ENCODE results near the gene KRT7. TPM values are rescaled to one million over a fixed set of nuclear protein-coding genes. Genes with fewer than 3 reads are reported as not detected.

The KRT7 gene
- total RNA-seq, 1 donor from 2014 or later: 19.2 TPM

DNA sequence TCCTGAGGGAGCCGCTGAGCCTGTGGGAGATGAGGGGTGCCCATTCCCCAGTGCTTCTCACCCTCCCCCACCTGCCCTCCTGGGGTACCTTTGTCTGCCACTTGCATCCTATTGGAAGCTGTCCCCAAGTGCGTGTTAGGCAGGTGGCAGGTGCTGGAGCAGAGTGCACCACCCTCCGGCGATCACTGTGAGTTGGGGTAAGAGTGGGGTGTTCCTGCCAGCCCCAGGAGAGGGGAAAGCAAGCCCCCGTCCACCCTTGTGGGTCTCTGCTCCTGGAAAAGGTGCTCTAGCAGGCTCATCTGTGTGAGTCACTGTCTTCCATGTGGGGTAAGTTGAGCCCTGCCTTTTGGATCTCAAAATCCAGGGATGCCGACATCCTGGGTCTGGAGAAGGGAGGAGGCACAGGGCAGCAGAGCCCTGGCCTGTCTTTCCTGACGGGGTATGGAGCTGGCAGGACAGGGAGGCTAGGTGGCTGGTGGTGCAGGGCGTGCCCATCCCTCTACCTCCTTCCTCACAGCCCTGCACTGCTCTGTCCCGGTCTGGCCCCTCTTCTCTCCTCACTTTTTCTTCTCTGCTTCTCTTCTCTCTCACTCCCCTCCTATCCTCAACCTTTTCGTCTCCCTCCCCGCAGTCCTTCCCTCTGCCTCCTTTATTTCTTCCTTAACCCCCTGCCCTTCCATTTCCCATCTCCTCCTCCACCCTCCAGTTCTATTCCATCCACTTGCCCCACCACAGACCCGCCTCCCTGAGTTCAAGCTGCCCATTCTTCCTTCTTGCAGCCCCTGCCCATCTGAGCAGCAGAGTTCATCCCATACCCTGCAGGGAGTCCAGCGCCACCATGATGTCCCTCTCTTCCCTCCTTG lies 20.1 kb upstream of the KRT7 start:
- no peak for DNase-seq

- peak; percentile 93 for DNase-seq
Observed at GRCh38 chr12:52213564-52214420, 19.3 kb upstream of the KRT7 start.

GRCh38 chr12:52214421-52214802 lies 18.6 kb upstream of the KRT7 start:
- no peak for DNase-seq

DNA sequence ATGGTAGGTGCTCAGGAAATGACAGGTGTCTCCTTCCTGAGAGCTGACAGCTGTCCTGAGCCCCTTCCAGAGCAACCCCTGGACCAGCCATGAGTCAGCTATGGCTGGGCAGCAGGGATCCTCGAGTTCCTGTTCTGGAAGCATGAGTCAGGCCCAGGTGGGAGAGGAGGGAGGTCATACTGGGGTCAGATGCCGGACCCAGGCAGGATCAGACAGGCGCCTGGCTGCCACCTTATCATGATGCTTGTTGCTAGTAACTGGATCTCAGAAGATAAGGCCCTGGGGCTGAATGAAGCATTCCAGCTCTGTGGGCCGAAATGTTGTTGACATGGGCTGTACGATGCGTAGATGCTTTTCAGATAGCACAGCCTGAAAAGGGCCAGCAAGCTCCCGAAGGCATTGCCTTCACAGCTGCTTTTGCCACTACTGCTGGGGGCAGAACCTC lies 17.4 kb upstream of the KRT7 start:
- peak; percentile 94 for DNase-seq

- DNase-seq: peak; percentile 56
Observed at GRCh38 chr12:52216100-52216499, 16.9 kb upstream of the KRT7 start.

DNA sequence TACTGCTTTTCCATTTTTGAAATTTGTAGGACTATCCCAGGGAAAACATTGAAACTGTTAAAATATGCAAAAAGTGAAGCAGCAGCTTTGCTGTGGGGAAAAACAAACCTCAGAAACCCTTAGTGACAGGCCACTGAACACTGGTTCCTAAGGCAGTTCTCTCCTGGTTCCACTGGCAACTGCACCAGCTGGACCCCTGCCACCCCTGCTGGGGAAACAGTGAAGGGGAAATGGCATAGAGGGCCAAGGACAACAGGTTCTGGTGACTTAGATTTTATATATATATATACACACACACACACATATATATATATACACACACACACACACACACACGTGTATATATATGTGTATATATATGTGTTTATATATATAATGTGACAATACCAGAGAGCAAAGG lies 16.2 kb upstream of the KRT7 start:
- DNase-seq: no peak

- DNase-seq: peak; percentile 49
Observed at GRCh38 chr12:52217223-52217622, 15.8 kb upstream of the KRT7 start.

GRCh38 chr12:52218001-52218400 lies 15.0 kb upstream of the KRT7 start:
- no peak for DNase-seq

- DNase-seq: no peak
Observed at GRCh38 chr12:52220477-52220876, 12.6 kb upstream of the KRT7 start.

DNA sequence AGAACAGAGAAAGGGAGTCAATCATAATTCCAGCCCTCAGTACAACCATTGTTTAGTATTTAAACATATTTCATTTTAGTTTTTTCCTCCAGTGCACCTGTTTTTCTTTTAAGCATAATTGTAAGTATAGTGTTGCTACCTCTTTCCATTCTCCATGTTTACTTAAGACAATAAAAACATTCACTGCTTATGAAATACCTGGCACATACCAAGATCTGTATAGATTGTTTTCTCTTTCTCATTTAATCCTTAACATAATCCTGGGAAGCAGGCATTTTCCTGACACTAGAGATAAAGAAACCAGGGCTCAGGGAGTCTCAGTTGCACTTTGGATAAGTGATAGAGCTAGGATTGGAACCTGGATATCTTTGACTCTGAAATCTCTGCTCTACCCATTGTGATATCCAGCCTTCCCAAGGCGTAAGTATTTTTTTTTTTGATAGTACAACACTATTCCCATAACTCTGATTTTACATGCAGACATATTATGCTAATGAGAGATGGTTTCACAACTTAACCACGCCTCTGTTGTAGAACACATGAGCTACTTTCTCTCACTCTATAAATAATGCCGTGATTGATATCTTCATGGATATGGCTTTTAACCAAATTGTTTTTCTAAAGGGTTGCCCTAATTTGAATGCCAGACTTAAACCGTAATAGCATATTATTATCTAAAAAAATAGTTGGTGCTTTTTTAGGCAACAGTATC lies 11.8 kb upstream of the KRT7 start:
- no peak for DNase-seq

DNA sequence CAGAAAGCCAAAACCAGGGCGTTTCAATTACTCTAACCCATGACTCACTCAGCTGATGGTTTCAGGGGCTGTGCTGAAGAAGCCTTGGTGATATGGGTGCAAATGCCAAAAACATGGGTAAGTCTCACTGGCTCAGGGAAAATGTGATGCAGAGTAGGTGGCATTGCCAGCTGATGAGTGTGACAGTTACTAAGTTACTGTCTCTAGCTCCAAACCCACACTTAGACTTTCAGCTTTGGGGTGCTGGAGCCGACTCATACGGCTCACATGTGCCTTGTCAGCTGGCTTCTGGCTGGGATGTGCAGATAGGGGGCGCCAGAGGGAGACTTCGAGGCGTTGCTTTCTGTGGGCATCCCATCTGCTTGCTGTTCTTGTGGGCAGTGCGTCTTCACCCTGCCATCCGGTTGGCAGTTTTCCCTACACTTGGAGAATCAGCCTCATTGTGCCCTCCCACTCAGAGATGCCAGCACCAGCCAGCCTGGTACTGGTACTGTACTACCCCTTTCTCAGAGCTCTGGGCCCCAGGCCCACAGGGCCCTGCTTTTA lies 11.1 kb upstream of the KRT7 start:
- peak; percentile 59 for DNase-seq

DNA sequence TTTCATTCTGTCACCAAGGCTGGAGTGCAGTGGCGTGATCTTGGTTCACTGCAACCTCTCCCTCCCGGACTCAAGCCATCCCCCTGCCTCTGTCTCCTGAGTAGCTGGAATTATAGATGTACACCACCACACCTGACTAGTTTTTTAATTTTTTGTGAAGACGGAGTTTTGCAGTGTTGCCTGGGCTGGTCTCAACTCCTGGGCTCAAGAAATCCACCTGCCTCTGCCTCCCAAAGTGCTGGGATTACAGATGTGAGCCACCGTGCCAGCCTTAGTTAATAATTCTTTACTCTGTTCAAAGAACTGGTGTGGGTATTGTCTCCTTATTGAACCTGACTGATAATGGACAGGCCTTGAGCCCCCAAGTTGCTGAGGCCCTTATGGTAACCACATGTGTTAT lies 10.4 kb upstream of the KRT7 start:
- DNase-seq: no peak

- DNase-seq: no peak
Observed at GRCh38 chr12:52223406-52224039, 9.5 kb upstream of the KRT7 start.

DNA sequence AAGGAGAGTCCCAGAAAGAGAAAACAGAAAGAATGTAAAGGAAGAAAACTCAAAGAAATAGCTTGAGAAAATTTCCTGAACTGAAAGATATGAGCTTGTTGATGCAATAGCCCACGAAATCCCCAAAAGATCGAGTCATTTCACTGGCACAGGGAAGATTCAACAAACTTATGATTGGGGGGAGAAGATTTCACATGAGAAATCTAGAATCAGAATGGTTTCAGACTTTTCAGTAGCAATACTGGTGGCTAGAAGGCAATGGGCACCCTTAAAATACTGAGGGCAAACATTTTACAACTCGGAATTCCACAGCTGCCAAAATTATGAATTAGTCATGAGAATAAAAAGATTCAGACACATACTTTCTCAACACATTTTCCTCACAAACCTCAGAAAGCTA lies 8.9 kb upstream of the KRT7 start:
- DNase-seq: no peak

DNA sequence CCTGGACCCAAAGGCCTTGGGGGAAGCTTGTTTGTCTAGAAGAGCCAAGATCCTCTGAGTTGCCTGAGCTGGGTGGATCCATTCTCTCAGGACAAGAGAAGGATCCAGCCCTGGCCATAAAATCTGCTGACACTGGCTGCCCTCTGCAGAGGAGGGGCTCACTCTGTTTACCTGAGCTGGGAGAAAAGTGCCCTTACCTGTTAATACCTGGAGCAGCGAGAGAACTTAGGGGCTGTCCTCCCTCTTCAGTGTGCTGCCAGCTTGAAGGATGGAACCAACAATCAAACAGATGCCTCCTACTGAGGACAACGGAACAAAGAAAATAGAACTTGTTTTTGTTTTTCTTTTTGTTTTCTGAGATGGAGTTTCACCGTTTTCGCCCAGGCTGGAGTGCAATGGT lies 7.3 kb upstream of the KRT7 start:
- DNase-seq: no peak

DNA sequence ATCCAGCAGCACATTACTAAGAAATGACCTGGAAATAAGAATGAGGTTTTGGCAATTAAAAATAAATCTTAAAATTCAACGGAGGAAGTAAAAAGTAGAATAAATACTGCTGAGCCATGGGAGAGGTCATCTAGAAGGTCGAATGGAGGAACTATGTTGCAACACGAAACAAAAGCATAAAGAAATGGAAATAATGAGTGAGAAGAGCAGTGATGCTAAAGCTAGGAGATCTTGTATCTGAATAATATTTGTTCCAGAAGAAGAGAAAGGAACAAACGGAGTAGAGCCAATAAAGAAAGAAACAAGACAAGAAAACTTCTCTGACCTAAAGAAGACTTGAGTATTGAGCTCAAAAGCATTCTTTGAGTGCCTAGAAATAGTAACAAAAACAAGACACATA lies 6.6 kb upstream of the KRT7 start:
- no peak for DNase-seq

DNA sequence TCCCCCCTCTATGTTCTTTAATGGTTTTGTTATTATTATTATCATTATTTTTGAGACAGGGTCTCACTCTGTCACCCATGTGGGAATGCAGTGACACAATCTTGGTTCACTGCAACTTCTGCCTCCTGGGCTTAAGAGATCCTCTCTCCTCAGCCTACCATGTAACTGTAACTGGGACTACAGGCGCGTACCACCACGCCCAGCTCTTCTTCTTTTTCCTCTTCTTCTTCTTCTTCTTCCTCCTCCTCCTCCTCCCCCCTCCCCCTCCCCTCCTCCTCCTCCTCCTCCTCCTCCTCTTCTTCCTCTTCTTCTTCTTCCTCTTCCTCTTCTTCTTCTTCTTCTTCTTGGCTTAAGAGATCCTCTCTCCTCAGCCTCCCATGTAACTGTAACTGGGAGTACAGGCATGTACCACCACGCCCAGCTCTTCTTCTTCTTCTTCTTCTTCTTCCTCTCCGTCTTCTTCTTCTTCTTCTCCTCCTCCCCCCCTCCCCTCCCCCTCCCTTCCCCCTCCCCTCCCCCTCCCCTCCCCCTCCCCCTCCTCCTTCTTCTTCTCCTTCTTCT lies 5.4 kb upstream of the KRT7 start:
- DNase-seq: no peak

- no peak for DNase-seq
Observed at GRCh38 chr12:52228366-52228765, 4.7 kb upstream of the KRT7 start.

DNA sequence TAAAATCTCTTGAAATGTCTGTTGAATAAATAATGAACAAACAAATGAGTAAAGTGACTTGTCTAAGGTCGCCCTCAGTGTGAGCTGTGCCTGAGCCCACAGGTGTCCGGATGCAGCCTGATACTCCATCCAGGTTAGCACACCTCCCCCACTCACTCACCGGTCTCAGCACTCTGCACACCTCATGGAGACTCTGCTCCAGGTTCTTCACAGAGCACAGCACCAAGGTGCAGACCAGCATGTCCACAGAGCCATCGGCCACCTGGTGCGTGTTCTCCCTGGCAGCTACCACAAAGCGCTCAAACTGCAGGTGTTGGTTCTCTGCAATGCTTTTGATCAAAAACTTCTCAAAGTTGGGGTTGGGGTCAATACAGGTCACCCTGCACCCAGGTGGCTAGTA lies 4.1 kb upstream of the KRT7 start:
- no peak for DNase-seq

DNA sequence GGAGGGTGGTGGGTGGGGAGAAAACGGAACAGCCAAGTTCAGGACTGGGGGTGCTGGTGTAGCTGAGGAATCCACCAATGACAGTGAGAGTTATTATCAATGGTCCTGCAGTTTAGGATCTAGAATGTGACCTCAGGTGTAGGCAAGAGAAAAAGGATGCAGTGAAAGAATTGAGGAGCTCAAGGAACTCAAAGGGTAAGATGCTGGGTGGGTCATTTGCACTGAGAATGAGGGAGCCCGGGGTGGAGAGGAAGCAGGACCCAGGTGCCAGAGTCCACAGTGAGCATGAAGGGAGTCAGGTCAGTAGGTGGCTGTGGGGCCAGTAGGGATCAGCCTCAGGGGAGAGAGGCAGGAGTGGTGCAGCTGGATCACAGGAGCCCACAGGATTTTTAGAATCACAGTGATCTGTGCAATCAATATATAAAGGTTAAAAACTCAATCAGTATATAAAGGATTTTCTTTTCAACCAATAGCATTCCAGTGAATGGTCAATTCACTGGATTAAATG lies 3.2 kb upstream of the KRT7 start:
- no peak for DNase-seq

DNA sequence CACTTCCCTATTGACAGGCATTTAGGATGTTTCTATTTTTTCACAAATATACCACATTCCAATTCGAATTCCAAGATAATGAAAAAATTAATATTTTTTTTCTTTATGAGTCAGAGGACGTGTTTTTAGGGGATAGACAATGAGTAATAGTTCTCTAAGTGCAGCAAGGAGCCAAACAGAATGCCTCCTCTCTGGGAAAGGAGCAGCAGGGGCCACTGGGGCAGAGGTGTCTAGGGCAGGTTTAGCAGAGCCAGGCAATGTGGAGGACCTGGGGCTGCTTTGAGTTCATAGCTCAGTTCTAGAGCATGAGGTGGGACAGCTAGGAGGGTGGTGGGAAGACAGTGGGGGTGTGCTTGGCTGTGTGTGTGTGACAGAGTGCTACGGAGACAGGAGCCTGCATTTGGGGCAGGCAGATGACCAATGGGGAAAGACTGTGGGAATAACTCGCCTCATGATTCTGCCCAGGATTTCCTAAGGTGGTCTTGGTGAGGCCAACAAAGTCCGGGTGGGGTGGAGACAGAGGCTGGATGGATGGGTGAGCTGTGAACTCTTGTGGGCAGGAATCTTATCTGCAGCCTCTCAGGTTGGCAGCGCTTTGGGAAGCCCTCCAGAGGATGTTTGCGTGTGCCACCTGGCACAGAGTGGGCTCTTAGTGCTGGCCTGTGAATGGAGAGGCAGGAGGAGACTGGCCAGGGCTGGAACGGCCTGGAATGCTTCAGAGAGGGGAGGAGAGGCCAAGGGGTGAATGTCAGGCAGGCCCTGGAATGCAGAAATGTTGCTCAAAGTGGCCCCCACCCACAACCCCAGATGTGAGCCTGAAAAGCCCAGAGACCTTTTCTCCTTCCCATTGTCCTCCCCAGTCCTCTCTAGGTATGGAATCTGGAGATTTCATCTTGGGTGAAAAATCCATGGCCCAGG lies 2.4 kb upstream of the KRT7 start:
- peak; percentile 76 for DNase-seq
